Putamen (tissue), 1 donor: Measurements from ENCODE around the gene LAMTOR4.
"Not testable (repeated sequence)": the region's sequence is repeated elsewhere in the genome, so short reads cannot be mapped to it uniquely, and the experiment has no call there.

Experiments used
- DNase-seq: peaks from one replicate; pipeline ENCODE4 v3.0.0-alpha.2; 2016; ENCODE audit warnings: low spot score

LAMTOR4 gene

GRCh38 chr7:100171087-100171681 lies 22.5 kb downstream of the LAMTOR4 start:
- no peak for DNase-seq

- DNase-seq = no peak
Measured at GRCh38 chr7:100171840-100172239, 23.1 kb downstream of the LAMTOR4 start.

GRCh38 chr7:100173806-100174495 lies 25.2 kb downstream of the LAMTOR4 start:
- DNase-seq = no peak

- DNase-seq = no peak
Measured at GRCh38 chr7:100174582-100174981, 25.9 kb downstream of the LAMTOR4 start.

- no peak for DNase-seq
Measured at GRCh38 chr7:100175296-100175935, 26.7 kb downstream of the LAMTOR4 start.

GRCh38 chr7:100176096-100177044 lies 27.7 kb downstream of the LAMTOR4 start:
- no peak for DNase-seq

GRCh38 chr7:100177045-100178001 lies 28.6 kb downstream of the LAMTOR4 start, which contains the start of the genes GPC2 and STAG3:
TSS of gene GPC2 (minus strand) at chr7:100177381. CDS start at chr7:100177199, 182 bp downstream.
TSS of gene STAG3 (plus strand) at chr7:100177918. CDS start at chr7:100180557, 2,639 bp downstream.
- peak; percentile 88 for DNase-seq

- DNase-seq = not testable (repeated sequence)
Measured at GRCh38 chr7:100180084-100180483, 31.4 kb downstream of the LAMTOR4 start.

- not testable (repeated sequence) for DNase-seq
Measured at GRCh38 chr7:100182616-100183015, 33.9 kb downstream of the LAMTOR4 start.

GRCh38 chr7:100183090-100183489 lies 34.4 kb downstream of the LAMTOR4 start:
- not testable (repeated sequence) for DNase-seq

GRCh38 chr7:100185726-100186125 lies 37.0 kb downstream of the LAMTOR4 start:
- no peak for DNase-seq

GRCh38 chr7:100189061-100189460 lies 40.3 kb downstream of the LAMTOR4 start:
- DNase-seq = no peak

- DNase-seq = no peak
Measured at GRCh38 chr7:100190048-100190711, 41.5 kb downstream of the LAMTOR4 start.

- DNase-seq = no peak
Measured at GRCh38 chr7:100191775-100192174, 43.1 kb downstream of the LAMTOR4 start.

- DNase-seq = not testable (repeated sequence)
Measured at GRCh38 chr7:100192281-100192862, 43.7 kb downstream of the LAMTOR4 start.

GRCh38 chr7:100192969-100193368 lies 44.3 kb downstream of the LAMTOR4 start:
- no peak for DNase-seq

GRCh38 chr7:100195222-100195621 lies 46.5 kb downstream of the LAMTOR4 start:
- DNase-seq = no peak

GRCh38 chr7:100195901-100196322 lies 47.2 kb downstream of the LAMTOR4 start:
- DNase-seq = not testable (repeated sequence)

GRCh38 chr7:100198266-100198665 lies 49.5 kb downstream of the LAMTOR4 start:
- no peak for DNase-seq

GRCh38 chr7:100200693-100201092 lies 52.0 kb downstream of the LAMTOR4 start:
- no peak for DNase-seq
